HepG2 (cell line): Measurements from ENCODE around the gene GAPDH.

Source experiments
- ELF1 ChIP-seq: sonication (generic); formaldehyde crosslinking; IDR thresholded peaks from 2 replicates; pipeline ENCODE4 v1.4.0; 2020; ENCODE audit warnings: missing genetic modification reagents
- NFIC ChIP-seq: IDR thresholded peaks from 2 replicates; pipeline ENCODE4 v1.6.1; 2012; ENCODE audit warnings: mild to moderate bottlenecking, low read length, inconsistent platforms
- RNF2 ChIP-seq: fragments of 450-650 bp; conservative IDR thresholded peaks from 2 replicates; pipeline ENCODE4 v1.6.1; 2016; ENCODE audit warnings: low read depth
- TMF1 ChIP-seq: sonication (generic); formaldehyde crosslinking; IDR thresholded peaks from 2 replicates; pipeline ENCODE4 v1.8.1; 2022; ENCODE audit warnings: low read depth, missing genetic modification reagents
- ZNF10 ChIP-seq: sonication (generic); formaldehyde crosslinking; IDR thresholded peaks from 2 replicates; pipeline ENCODE4 v1.4.0; 2020; ENCODE audit warnings: mild to moderate bottlenecking, low read depth, missing genetic modification reagents, borderline replicate concordance
- TF ChIP-seq, protein P1 (sequence below): sonication (generic); formaldehyde crosslinking; IDR thresholded peaks from 2 replicates; pipeline ENCODE4 v1.4.0; 2020; ENCODE audit warnings: missing genetic modification reagents

DNA sequence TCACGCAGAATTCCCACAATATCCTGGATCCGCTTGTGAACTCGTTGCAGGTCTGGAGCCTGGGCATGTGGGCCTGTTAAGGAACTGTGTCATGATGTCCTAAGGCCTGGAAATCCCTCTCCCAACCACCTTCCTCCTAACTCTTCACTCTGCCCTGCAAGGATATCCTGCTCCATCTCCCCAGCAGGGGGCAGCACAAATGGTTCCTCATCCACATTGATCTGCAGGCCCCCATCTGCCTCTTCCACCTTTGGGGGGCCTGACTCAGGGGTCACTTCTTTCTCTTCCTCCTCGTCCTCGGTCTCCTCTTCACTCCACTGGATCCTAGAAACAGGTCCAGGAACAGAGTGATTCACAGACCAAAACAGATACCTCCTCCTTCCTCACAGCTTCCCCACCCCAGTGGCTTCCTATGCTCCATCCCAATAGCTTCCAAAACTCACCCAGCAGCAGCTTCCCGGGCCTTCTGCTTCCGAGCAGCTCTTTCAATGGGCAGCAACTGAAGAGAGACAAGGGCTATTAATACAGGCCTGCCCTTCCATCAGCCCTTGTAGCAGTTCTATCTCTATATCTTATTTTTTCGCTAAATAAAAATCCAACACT lies 29.2 kb downstream of the GAPDH start:
- TF ChIP-seq ELF1 (CRISPR knock-in tag): no peak
- no peak for TF ChIP-seq NFIC
- TF ChIP-seq RNF2: no peak
- TF ChIP-seq TMF1: no peak
- TF ChIP-seq, protein P1, sequence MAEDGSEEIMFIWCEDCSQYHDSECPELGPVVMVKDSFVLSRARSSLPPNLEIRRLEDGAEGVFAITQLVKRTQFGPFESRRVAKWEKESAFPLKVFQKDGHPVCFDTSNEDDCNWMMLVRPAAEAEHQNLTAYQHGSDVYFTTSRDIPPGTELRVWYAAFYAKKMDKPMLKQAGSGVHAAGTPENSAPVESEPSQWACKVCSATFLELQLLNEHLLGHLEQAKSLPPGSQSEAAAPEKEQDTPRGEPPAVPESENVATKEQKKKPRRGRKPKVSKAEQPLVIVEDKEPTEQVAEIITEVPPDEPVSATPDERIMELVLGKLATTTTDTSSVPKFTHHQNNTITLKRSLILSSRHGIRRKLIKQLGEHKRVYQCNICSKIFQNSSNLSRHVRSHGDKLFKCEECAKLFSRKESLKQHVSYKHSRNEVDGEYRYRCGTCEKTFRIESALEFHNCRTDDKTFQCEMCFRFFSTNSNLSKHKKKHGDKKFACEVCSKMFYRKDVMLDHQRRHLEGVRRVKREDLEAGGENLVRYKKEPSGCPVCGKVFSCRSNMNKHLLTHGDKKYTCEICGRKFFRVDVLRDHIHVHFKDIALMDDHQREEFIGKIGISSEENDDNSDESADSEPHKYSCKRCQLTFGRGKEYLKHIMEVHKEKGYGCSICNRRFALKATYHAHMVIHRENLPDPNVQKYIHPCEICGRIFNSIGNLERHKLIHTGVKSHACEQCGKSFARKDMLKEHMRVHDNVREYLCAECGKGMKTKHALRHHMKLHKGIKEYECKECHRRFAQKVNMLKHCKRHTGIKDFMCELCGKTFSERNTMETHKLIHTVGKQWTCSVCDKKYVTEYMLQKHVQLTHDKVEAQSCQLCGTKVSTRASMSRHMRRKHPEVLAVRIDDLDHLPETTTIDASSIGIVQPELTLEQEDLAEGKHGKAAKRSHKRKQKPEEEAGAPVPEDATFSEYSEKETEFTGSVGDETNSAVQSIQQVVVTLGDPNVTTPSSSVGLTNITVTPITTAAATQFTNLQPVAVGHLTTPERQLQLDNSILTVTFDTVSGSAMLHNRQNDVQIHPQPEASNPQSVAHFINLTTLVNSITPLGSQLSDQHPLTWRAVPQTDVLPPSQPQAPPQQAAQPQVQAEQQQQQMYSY: no peak
- TF ChIP-seq ZNF10 (CRISPR knock-in tag): no peak
